GM23338 (cell line): Measurements from ENCODE around the gene TOX2. TPM values are rescaled to one million over a fixed set of nuclear protein-coding genes. Genes with fewer than 3 reads are reported as not detected.

Experiments used
- ATAC-seq: fragments of 200-7000 bp; cut with Tn5 transposase; 3 replicates; pipeline ENCODE4 v1.9.1; 2020
- DNase-seq: peaks from one replicate; pipeline ENCODE4 v3.0.0-alpha.2; 2015; ENCODE audit warnings: low spot score
- H2AFZ ChIP-seq: fragments of 200-600 bp; sonication (generic); 2 replicates; pipeline ENCODE4 v1.8.0; 2016; ENCODE audit warnings: antibody characterized with exemption, mild to moderate bottlenecking, moderate library complexity
- H3F3A ChIP-seq: fragments of 200-600 bp; sonication (generic); replicated peaks from 2 replicates; pipeline ENCODE4 v1.8.0; 2017; ENCODE audit warnings: antibody characterized with exemption, mixed run types, low read depth
- H3K27ac ChIP-seq: fragments of 200-600 bp; sonication (generic); 2 replicates; pipeline ENCODE4 v1.6.1; 2016; ENCODE audit warnings: low read depth
- H3K27me3 ChIP-seq: fragments of 200-600 bp; sonication (generic); 2 replicates; pipeline ENCODE4 v1.8.0; 2016; ENCODE audit warnings: mild to moderate bottlenecking, mixed run types, moderate library complexity; ENCODE audit not compliant: insufficient read depth
- H3K36me3 ChIP-seq: fragments of 200-600 bp; sonication (generic); 2 replicates; pipeline ENCODE4 v1.8.0; 2016; ENCODE audit warnings: mild to moderate bottlenecking; ENCODE audit not compliant: insufficient read depth
- H3K4me1 ChIP-seq: fragments of 200-600 bp; sonication (generic); 2 replicates; pipeline ENCODE4 v1.8.0; 2016; ENCODE audit warnings: mild to moderate bottlenecking, moderate library complexity; ENCODE audit not compliant: insufficient read depth
- H3K4me2 ChIP-seq: fragments of 200-600 bp; sonication (generic); 2 replicates; pipeline ENCODE4 v1.7.1; 2017; ENCODE audit warnings: mixed run types
- H3K4me3 ChIP-seq: fragments of 200-600 bp; sonication (generic); 2 replicates; pipeline ENCODE4 v1.6.1; 2016; ENCODE audit warnings: mixed run types
- H3K79me2 ChIP-seq: fragments of 200-600 bp; sonication (generic); replicated peaks from 2 replicates; pipeline ENCODE4 v1.8.0; 2017; ENCODE audit warnings: mild to moderate bottlenecking; ENCODE audit not compliant: insufficient read depth
- H3K9me2 ChIP-seq: fragments of 200-600 bp; sonication (generic); 2 replicates; pipeline ENCODE4 v1.8.0; 2017; ENCODE audit not compliant: insufficient read depth
- H4K20me1 ChIP-seq: fragments of 200-600 bp; sonication (generic); replicated peaks from 2 replicates; pipeline ENCODE4 v1.8.0; 2017; ENCODE audit warnings: mild to moderate bottlenecking; ENCODE audit not compliant: insufficient read depth
- H3K27ac Mint-ChIP-seq: 2 replicates; pipeline ENCODE4 v1.8.0; 2020; ENCODE audit warnings: inconsistent platforms, mild to moderate bottlenecking, moderate library complexity, mixed read lengths
- H3K27me3 Mint-ChIP-seq: 3 replicates; pipeline ENCODE4 v1.8.0; 2022; ENCODE audit warnings: low read depth, mild to moderate bottlenecking, moderate library complexity, mixed read lengths, inconsistent platforms; ENCODE audit not compliant: insufficient read depth, poor library complexity
- H3K36me3 Mint-ChIP-seq: 3 replicates; pipeline ENCODE4 v1.8.0; 2021; ENCODE audit warnings: low read depth, mild to moderate bottlenecking, inconsistent platforms, moderate library complexity, mixed read lengths
- H3K4me1 Mint-ChIP-seq: 3 replicates; pipeline ENCODE4 v1.8.0; 2020; ENCODE audit warnings: mild to moderate bottlenecking, inconsistent platforms, mixed read lengths
- H3K4me3 Mint-ChIP-seq: 3 replicates; pipeline ENCODE4 v1.8.0; 2021; ENCODE audit warnings: moderate library complexity, mild to moderate bottlenecking, inconsistent platforms, mixed read lengths
- H3K9me3 Mint-ChIP-seq: 3 replicates; pipeline ENCODE4 v1.8.0; 2020; ENCODE audit warnings: moderate library complexity, mild to moderate bottlenecking, inconsistent platforms, mixed read lengths
- CREB1 ChIP-seq: fragments of 250-450 bp; sonication (Bioruptor Pico); IDR thresholded peaks from 2 replicates; pipeline ENCODE4 v1.5.0; 2020; ENCODE audit warnings: low read depth, mild to moderate bottlenecking, moderate library complexity
- ETS1 ChIP-seq: IDR thresholded peaks from 2 replicates; pipeline ENCODE4 v1.6.1; 2016; ENCODE audit warnings: antibody characterized with exemption
- EZH2 ChIP-seq: fragments of 200-600 bp; sonication (generic); IDR thresholded peaks from one replicate; pipeline ENCODE4 v1.8.0; 2017; ENCODE audit warnings: antibody characterized with exemption, mild to moderate bottlenecking, low read depth; ENCODE audit not compliant: unreplicated experiment
- EZH2phosphoT487 ChIP-seq: fragments of 200-600 bp; sonication (generic); IDR thresholded peaks from one replicate; pipeline ENCODE4 v1.8.1; 2018; ENCODE audit warnings: antibody characterized with exemption; ENCODE audit not compliant: unreplicated experiment
- JUNB ChIP-seq: IDR thresholded peaks from one replicate; pipeline ENCODE4 v1.6.1; 2016; ENCODE audit warnings: antibody characterized with exemption; ENCODE audit not compliant: unreplicated experiment
- NANOG ChIP-seq: IDR thresholded peaks from 2 replicates; pipeline ENCODE4 v1.6.1; 2016; ENCODE audit warnings: antibody characterized with exemption, borderline replicate concordance
- POLR2AphosphoS5 ChIP-seq: IDR thresholded peaks from 2 replicates; pipeline ENCODE4 v1.6.1; 2016; ENCODE audit warnings: antibody characterized with exemption, low read depth
- STAT1 ChIP-seq: IDR thresholded peaks from one replicate; pipeline ENCODE4 v1.6.1; 2016; ENCODE audit warnings: antibody characterized with exemption; ENCODE audit not compliant: unreplicated experiment
- ZNF114 ChIP-seq: fragments of 250-450 bp; sonication (Bioruptor Pico); IDR thresholded peaks from 2 replicates; pipeline ENCODE4 v1.5.0; 2020; ENCODE audit warnings: mild to moderate bottlenecking, moderate library complexity
- ZNF331 ChIP-seq: fragments of 250-450 bp; sonication (Bioruptor Pico); IDR thresholded peaks from 2 replicates; pipeline ENCODE4 v1.5.0; 2020; ENCODE audit warnings: low read depth, mild to moderate bottlenecking, moderate library complexity
- ZNF462 ChIP-seq: fragments of 250-450 bp; sonication (Bioruptor Pico); IDR thresholded peaks from 2 replicates; pipeline ENCODE4 v1.5.0; 2020; ENCODE audit warnings: mild to moderate bottlenecking, moderate library complexity
- polyA plus RNA-seq: library from polyadenylated mRNA; unstranded; fragments of >200 nt; fragmentation: Nextera tagmentation; extraction: Ambion mirVana; gene quantifications from 2 replicates; pipeline ENCODE4 v1.2.1, GENCODE V29; 2016
- total RNA-seq: library from RNA; depleted of rRNA; stranded (reverse); fragments of >200 nt; shearing (Covaris generic); gene quantifications from 2 replicates; pipeline ENCODE4 v1.2.3, GENCODE V29; 2014
- TF ChIP-seq, protein P1 (sequence below): IDR thresholded peaks from one replicate; pipeline ENCODE4 v1.6.1; 2018; ENCODE audit warnings: antibody characterized with exemption; ENCODE audit not compliant: unreplicated experiment
- TF ChIP-seq, protein P2 (sequence below), 2 experiments: fragments of 200-600 bp in 1 of 2; sonication (generic) in 1 of 2; conservative IDR thresholded peaks; 2 replicates each; pipeline versions ENCODE4 v1.5.1 to v1.6.1; 2016 to 2017; ENCODE audit warnings: antibody characterized with exemption in 2 of 2, low read depth in 2 of 2, mild to moderate bottlenecking in 2 of 2, moderate library complexity in 1 of 2

Gene TOX2
- total and polyA plus RNA-seq, 2 experiments from 2014 or later = 1.4 to 1.5 TPM

DNA sequence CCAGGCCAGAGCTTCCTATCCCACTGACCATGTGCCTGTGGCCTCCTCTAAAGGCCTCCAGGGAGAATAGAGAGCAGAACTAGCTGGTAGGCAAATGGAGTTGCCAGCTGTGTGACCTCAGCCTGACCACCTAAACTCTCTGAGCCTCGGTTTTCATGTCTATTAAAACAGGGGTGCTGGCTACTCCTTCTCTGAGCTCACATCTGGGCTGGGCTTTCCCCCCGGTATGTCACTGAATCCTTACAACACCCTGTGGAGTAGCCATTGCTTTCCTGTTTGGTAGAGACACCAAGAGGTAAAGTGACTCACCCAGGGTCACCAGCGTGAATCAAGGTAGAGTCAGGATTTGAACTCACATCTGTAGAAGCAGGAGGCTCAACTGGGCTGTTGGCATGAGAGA is 140.2 kb downstream of the TOX2 start:
- DNase-seq = no peak
- Mint-ChIP-seq H3K27ac (no peak overlapping the region), H3K9me3 (0 out of 3 replicates have a peak, but pooled peaks cover 4% of the 10 kb centered on the region), H3K36me3 (no peaks in the 10 kb centered on the region), H3K4me1 (peaks cover 5% of the 10 kb centered on the region; the same call in 2 of the 3 replicates), H3K27me3 (peaks cover 8% of the 10 kb centered on the region), H3K4me3 (no peak overlapping the region)
- no peaks in the 10 kb centered on the region for H3K36me3 ChIP-seq
- no peak overlapping the region for H2AFZ ChIP-seq
- no peaks in the 10 kb centered on the region for H3K79me2 ChIP-seq
- TF ChIP-seq NANOG (no peak), ZNF114 (no peak), ETS1 (no peak), EZH2phosphoT487 (no peak), JUNB (no peak), ZNF462 (CRISPR knock-in tag) (no peak), CREB1 (CRISPR knock-in tag) (no peak), POLR2AphosphoS5 (no peak), EZH2 (no peak), STAT1 (no peak), ZNF331 (no peak)
- TF ChIP-seq, protein P1, sequence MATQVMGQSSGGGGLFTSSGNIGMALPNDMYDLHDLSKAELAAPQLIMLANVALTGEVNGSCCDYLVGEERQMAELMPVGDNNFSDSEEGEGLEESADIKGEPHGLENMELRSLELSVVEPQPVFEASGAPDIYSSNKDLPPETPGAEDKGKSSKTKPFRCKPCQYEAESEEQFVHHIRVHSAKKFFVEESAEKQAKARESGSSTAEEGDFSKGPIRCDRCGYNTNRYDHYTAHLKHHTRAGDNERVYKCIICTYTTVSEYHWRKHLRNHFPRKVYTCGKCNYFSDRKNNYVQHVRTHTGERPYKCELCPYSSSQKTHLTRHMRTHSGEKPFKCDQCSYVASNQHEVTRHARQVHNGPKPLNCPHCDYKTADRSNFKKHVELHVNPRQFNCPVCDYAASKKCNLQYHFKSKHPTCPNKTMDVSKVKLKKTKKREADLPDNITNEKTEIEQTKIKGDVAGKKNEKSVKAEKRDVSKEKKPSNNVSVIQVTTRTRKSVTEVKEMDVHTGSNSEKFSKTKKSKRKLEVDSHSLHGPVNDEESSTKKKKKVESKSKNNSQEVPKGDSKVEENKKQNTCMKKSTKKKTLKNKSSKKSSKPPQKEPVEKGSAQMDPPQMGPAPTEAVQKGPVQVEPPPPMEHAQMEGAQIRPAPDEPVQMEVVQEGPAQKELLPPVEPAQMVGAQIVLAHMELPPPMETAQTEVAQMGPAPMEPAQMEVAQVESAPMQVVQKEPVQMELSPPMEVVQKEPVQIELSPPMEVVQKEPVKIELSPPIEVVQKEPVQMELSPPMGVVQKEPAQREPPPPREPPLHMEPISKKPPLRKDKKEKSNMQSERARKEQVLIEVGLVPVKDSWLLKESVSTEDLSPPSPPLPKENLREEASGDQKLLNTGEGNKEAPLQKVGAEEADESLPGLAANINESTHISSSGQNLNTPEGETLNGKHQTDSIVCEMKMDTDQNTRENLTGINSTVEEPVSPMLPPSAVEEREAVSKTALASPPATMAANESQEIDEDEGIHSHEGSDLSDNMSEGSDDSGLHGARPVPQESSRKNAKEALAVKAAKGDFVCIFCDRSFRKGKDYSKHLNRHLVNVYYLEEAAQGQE = no peak
- TF ChIP-seq, protein P2, sequence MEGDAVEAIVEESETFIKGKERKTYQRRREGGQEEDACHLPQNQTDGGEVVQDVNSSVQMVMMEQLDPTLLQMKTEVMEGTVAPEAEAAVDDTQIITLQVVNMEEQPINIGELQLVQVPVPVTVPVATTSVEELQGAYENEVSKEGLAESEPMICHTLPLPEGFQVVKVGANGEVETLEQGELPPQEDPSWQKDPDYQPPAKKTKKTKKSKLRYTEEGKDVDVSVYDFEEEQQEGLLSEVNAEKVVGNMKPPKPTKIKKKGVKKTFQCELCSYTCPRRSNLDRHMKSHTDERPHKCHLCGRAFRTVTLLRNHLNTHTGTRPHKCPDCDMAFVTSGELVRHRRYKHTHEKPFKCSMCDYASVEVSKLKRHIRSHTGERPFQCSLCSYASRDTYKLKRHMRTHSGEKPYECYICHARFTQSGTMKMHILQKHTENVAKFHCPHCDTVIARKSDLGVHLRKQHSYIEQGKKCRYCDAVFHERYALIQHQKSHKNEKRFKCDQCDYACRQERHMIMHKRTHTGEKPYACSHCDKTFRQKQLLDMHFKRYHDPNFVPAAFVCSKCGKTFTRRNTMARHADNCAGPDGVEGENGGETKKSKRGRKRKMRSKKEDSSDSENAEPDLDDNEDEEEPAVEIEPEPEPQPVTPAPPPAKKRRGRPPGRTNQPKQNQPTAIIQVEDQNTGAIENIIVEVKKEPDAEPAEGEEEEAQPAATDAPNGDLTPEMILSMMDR (conservative IDR thresholded peaks at IDR 0.05; ENCODE audit: low read depth in 2 of 2) = no peak
- no peak overlapping the region for H3K4me2 ChIP-seq
- H3K9me2 ChIP-seq = no peaks in the 10 kb centered on the region
- H4K20me1 ChIP-seq = no peaks in the 10 kb centered on the region
- H3K27me3 ChIP-seq = no peaks in the 10 kb centered on the region
- no peaks in the 10 kb centered on the region for H3K4me1 ChIP-seq
- no peaks in the 10 kb centered on the region for H3F3A ChIP-seq
- ATAC-seq = no peak
- H3K27ac ChIP-seq = no peak overlapping the region
- H3K4me3 ChIP-seq = no peak overlapping the region
